ENCODE measurements around the gene CARS2.
"Not testable (repeated sequence)": the region's sequence is repeated elsewhere in the genome, so short reads cannot be mapped to it uniquely, and the experiment has no call there.

CARS2 gene, protein sequence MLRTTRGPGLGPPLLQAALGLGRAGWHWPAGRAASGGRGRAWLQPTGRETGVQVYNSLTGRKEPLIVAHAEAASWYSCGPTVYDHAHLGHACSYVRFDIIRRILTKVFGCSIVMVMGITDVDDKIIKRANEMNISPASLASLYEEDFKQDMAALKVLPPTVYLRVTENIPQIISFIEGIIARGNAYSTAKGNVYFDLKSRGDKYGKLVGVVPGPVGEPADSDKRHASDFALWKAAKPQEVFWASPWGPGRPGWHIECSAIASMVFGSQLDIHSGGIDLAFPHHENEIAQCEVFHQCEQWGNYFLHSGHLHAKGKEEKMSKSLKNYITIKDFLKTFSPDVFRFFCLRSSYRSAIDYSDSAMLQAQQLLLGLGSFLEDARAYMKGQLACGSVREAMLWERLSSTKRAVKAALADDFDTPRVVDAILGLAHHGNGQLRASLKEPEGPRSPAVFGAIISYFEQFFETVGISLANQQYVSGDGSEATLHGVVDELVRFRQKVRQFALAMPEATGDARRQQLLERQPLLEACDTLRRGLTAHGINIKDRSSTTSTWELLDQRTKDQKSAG

DNA sequence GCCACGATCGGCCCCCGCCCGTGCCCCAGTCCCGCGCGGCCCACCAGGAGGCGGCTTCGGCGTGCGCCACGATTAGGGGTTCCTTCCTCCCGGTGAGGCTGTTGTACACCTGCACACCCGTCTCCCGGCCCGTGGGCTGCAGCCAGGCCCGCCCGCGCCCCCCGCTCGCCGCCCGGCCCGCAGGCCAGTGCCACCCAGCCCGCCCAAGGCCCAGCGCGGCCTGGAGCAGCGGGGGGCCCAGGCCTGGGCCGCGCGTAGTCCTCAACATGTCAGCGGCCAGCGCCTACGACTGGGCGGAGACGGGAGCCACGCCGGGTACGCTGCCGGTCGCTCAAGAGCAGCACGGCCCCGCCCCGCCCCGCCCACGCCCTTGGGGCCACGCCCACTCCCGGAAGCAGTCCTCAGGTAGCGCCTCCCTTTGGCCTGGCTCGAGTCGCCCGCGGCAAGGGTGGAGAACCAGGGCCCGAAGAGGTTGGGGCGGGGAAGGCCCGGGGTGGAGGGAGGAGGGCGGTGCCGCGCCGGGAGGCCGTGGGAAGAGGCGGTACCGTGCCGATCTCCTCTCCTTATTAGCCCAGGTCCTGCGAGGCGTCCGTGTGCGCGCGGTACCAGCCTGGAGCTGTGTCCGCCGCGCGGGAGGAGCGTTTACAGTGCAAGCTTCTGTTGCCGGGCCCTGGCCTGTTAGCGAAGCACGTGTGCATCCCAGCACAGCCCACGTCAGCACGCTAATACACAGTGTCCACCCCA, at the start of gene CARS2:
Gene CARS2 (minus strand): TSS at position 291 of the 744 bp plus-strand sequence. CDS start 23 bp downstream, at position 268.
- DNase-seq = peak; percentile 99

- no peak for DNase-seq
Observed at GRCh38 chr13:110748271-110748670, 42.4 kb upstream of the CARS2 start.

DNA sequence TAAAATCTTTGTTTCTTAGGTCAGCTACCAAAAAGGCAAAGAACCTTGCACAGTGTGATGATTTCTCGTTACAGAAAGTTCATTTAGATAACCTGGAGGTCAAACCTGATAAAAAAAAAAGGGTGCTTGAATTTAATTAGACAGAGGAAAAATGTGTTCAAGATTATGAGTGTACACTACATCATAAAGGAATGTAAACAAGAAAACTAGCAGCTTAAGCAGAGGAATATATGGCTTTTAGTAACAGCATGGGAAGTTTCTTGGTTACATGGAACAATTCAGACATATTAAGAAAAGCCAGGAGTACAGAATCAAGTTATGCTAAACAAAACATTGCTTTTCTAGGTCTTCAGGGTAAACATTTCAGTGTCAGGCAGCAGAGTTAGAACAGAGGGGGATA, 40.5 kb upstream of the CARS2 start:
- no peak for DNase-seq

DNA sequence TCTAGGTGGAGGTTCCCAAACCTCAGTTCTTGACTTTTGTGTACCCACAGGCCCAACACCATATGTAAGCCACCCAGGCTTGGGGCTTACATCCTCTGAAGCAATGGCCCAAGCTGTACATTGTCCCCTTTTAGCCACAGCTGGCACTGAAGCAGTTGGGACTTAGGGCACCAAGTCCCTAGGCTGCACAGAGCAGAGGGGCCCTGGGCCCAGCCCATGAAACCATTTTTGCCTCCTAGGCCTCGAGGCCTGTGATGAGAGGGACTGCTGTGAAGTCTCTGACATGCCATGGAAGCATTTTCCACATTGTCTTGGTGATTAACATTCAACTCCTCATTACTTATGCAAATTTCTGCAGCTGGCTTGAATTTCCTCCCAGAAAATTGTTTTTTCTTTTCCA, 37.8 kb upstream of the CARS2 start:
- DNase-seq = no peak

DNA sequence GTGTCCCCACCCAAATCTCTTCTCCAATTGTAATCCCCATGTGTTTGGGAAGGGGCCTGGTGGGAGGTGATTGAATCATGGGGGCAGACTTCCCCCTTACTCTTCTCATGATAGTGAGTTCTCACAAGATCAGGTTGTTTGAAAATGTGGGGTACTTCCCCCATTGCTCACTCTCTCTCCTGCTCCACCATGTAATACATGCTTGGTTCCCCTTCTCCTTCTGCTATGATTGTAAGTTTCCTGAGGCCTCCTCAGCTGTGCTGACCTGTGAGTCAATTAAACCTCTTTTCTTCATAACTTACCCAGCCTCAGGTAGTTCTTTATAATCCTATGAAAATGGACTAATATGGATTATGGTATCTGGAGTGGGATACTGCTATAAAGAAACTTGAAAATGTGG, 31.6 kb upstream of the CARS2 start:
- DNase-seq = no peak

- DNase-seq = no peak
Observed at GRCh38 chr13:110734561-110734960, 28.6 kb upstream of the CARS2 start.

GRCh38 chr13:110731072-110731471, 25.2 kb upstream of the CARS2 start:
- DNase-seq = no peak

DNA sequence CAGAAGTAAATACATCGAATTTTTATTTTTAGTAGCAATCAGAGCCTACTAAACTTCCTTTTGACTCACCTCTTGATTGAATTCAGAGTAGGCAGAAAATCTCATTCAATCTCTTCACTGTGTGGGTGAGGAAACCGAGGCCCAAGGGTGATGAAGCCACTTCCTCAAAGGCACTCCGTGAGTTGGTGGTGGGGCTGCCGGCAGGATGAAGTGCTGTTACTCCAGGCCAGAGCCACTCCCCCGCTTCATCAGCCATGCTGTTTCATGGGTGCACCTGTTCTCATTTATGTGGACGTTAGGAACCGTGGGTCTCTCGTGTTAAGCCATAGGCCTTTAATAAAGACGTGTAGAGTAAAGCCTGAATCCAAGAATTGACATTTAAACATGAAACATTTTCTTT, 20.8 kb upstream of the CARS2 start:
- peak; percentile 84 for DNase-seq

- not testable (repeated sequence) for DNase-seq
Observed at GRCh38 chr13:110726153-110726552, 20.2 kb upstream of the CARS2 start.

GRCh38 chr13:110723598-110723997, 17.7 kb upstream of the CARS2 start:
- DNase-seq = no peak

DNA sequence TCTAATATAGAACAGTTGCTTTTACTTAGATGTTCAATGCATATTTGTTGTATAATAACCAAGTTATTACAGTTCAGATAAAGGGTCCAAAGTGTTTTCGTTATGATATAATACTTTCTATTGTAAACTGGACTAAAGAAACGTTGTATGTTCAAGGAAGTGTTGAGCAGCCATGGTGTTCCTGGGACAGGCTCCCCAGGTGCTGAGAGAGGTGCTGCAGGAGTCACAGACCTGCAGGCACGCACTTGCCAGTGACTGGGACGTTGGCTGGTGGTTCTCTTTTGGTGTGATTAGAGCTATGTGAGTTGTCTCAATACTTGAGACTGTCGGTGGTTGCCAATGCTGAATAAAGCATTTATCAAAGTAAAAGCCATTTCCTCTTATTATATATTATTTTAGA, 17.1 kb upstream of the CARS2 start:
- no peak for DNase-seq

GRCh38 chr13:110719036-110719710, 13.3 kb upstream of the CARS2 start:
- DNase-seq = no peak

GRCh38 chr13:110716247-110716515, 10.3 kb upstream of the CARS2 start:
- peak; percentile 9 for DNase-seq

GRCh38 chr13:110715395-110716246, 9.7 kb upstream of the CARS2 start:
- peak; percentile 100 for DNase-seq

DNA sequence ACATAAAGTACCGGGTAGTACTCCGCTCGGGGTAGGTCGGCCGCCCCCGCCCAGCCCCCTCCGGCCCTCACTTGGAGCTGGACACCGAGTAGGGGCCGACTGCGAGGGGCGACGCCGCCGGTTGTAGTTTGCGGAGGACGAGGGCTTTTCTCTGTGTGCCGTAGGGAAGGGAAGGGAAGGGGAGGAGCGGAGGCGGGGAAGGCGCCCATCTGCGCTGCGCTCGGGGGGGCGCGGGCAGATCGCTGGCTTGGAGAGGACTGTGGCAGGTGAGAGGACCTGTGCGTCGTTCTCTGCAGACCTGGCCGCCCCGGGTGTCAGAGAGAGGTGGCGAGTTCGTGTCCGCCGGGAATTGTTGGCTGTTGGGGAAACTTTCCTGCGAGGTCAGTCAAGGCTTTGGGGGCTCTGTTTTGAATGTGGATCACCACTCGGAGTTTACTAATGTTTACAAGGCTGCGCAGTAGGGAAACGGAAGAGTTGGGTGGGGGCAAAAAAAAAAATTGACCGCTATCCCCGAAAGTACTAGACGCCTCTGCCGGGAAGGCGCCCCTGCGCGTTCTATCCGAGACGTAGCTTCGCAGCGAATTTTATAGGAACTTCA, 9.0 kb upstream of the CARS2 start:
- peak; percentile 77 for DNase-seq

DNA sequence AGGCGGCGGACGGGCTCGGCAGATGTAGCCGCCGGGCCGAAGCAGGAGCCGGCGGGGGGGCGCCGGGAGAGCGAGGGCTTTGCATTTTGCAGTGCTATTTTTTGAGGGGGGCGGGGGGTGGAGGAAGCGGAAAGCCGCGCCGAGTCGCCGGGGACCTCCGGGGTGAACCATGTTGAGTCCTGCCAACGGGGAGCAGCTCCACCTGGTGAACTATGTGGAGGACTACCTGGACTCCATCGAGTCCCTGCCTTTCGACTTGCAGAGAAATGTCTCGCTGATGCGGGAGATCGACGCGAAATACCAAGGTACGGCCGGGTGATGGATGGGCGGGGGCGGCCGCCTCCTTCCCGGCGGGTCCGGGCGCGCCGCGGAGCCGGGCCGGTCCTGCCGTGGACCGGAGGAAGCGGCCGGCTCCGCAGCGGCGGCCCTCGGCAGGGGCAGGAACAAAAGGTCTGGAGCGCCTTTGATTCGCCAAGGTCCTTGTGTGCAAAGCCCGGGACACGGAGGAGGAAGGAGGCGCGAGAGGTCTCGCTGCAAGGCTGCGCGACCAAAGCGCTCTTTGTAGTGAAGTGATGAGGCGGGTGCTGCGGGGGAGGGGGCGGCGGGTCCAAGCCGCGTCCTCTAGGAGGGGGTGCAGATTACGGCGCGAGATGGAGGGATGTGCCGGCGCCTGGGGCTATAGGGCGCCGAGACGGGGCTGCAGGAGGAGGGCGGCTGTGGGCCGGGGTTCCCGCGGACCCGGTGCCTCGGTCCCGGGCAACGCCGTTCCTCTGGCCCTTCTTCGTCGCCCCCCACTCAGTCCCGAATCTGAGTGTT, 8.3 kb upstream of the CARS2 start:
- peak; percentile 63 for DNase-seq

DNA sequence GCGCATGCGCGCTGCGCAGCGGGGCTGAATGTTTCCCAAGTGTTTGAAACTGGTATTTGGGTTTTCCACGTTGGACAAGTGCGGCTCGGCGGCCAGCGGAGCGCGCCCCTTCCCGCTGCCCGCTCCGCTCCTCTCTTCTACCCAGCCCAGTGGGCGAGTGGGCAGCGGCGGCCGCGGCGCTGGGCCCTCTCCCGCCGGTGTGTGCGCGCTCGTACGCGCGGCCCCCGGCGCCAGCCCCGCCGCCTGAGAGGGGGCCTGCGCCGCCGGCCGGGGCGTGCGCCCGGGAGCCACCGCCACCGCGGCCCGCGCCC, 7.7 kb upstream of the CARS2 start, which contains the start of gene ING1:
Gene ING1 (plus strand): TSS at position 59 of the 311 bp plus-strand sequence. CDS start 450 bp downstream, outside the sequence.
- no peak for DNase-seq

DNA sequence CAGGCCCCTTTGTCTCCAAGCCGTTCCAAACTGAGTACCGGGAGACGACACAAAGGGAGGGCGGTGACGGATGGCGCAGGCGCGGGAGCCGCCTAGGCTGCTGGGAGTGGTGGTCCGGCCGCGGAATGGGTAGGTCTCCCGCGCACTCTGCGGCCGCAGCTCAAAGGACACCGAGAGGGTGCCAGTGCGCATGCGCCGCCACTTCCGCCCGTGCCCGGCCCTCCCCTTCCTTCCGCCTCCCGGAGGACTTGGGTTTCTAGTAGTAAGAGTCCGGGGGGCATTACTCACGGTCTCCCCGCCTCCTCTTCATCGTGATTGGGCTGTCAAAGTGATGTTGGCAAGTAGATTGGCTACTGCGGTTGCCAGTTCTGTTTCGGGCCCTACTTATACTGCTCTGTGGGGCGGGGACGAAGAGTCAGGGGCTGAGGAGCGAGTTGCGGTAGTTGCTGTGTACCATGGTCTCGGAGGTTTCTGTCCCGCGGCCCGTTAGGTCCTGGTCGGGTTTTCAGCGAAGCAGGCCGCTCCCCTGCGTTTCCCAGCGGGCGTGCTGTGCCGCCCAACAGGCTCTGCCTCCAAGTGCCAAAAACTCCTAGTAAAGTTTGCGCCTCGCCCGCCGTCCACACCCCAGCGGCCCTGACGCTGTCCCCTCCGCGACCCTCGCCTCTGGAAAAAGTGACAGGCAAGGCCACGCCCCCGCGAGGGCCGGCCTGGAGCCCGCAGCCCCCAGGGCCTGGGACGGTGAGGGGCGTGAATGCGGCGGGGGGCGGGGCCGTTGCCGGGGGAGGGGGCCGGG, 7.1 kb upstream of the CARS2 start:
- peak; percentile 100 for DNase-seq

GRCh38 chr13:110712081-110712848, 6.3 kb upstream of the CARS2 start:
- peak; percentile 92 for DNase-seq
